ENCODE results near the gene KCNA10. TPM values are rescaled to one million over a fixed set of nuclear protein-coding genes. Genes with fewer than 3 reads are reported as not detected.

KCNA10 gene
- total and polyA plus RNA-seq, 10 of the 15 experiments (the other 5 are each of a cell fraction or from before 2014, with no cell fraction given): not detected

- TF ChIP-seq ZNF592 (IDR thresholded peaks at IDR 0.05) (no peak), CEBPZ (IDR thresholded peaks at IDR 0.05; ENCODE audit: low read depth, low read length) (no peak)
These were observed 23.0 kb upstream of the KCNA10 start (continued) for GRCh38 chr1:110541906-110542395.
